ENCODE measurements around the gene HDDC3.

The HDDC3 gene

DNA sequence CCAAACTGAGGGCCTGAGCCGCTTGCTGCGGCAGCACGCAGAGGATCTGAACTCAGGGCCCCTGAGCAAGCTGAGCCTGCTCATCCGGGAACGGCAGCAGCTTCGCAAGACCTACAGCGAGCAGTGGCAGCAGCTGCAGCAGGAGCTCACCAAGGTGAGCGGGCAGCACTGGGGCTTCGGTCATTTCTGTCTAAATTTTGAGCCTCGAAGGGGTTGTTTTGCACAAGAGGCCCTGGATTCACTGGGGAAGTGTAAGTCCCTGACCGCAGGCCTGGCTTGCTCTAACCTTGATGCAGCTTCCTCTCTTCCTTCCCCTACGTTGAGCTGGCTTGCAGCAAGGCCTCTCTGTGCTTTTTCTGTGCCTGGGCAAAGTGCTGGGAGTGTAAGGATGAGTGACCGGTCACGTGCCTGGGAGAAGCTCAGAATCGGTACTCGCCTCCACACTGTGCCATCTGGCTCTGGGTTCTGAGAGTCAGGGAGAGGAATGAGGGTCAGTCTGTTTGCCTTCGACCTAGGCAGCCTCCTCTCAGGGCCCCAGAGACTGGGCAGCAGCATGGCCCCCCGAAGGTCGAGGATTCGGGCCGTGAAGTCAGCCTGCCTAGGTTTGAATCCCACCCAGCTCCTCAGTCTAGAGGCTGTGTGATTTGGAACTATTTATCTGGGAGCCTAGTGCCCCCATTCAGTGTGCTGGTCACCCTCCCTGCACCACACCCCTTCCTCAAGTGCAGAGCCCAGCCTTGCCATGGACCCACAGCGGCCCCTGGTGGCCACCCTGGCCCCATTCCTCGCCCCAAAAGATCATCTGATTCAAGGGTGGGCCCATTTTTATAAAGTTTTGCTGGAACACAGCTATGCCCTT lies 46.7 kb downstream of the HDDC3 start:
- peak; percentile 99 for TF ChIP-seq CTCF (IDR thresholded peaks at IDR 0.05; ENCODE audit: low read depth, low read length)
- H3K4me3 ChIP-seq (ENCODE audit: low read depth, low read length), result no peak overlapping the region

DNA sequence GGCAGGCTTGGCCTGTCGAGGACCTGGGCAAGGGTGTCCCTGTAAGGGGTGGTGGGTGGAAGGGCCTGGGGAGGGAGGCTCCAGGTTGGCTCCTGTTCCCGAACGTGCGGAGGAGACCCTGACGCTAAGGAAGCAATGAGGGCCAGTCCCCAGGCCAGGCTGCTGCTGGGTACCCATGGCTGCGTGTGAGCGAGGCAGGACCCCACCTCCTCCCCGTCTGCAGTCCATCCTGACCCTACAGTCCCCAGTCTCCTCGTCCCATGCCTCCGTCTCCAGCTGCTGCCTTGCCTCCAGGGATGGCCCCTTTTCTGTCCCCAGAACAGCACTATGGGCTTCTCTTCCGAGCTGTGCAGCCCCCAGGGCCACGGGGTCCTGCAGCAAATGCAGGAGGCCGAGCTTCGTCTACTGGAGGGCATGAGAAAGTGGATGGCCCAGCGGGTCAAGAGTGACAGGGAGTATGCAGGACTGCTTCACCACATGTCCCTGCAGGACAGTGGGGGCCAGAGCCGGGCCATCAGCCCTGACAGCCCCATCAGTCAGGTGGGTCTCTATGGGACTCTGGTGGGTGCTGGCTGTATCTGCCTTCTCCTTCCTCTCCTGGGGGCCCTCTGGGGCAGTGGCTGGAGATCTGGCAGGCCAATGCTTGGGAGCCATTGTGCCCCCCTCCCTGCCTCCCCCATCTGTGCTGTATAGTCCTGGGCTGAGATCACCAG lies 47.5 kb downstream of the HDDC3 start:
- no peak for TF ChIP-seq CTCF (IDR thresholded peaks at IDR 0.05; ENCODE audit: low read depth, low read length)
- H3K4me3 ChIP-seq (ENCODE audit: low read depth, low read length), result peak overlapping the region; percentile 52

GRCh38 chr15:90883976-90884718 lies 48.2 kb downstream of the HDDC3 start, which contains the start of gene FES:
Gene FES, plus strand, starts transcription at chr15:90884504. Its CDS starts 542 bp downstream, at chr15:90885046.
- H3K4me3 ChIP-seq (ENCODE audit: low read depth, low read length), result peak within 1 kb of the TSS; percentile 52
- no peak for TF ChIP-seq CTCF (IDR thresholded peaks at IDR 0.05; ENCODE audit: low read depth, low read length)

- H3K4me3 ChIP-seq (ENCODE audit: low read depth, low read length), result no peak overlapping the region
- no peak for TF ChIP-seq CTCF (IDR thresholded peaks at IDR 0.05; ENCODE audit: low read depth, low read length)
Measured at GRCh38 chr15:90883526-90883975, 48.8 kb downstream of the HDDC3 start.

- no peak for TF ChIP-seq CTCF (IDR thresholded peaks at IDR 0.05; ENCODE audit: low read depth, low read length)
- H3K4me3 ChIP-seq (ENCODE audit: low read depth, low read length), result no peak overlapping the region
Measured at GRCh38 chr15:90882781-90883525, 49.4 kb downstream of the HDDC3 start.

GRCh38 chr15:90881978-90882721 lies 50.2 kb downstream of the HDDC3 start:
- no peak overlapping the region for H3K4me3 ChIP-seq (ENCODE audit: low read depth, low read length)
- no peak for TF ChIP-seq CTCF (IDR thresholded peaks at IDR 0.05; ENCODE audit: low read depth, low read length)

Data from WI38 (cell line).